Naive thymus-derived CD4-positive, alpha-beta T cell (primary cell): Measurements from ENCODE around the gene PPFIBP1. TPM values are rescaled to one million over a fixed set of nuclear protein-coding genes. Genes with fewer than 3 reads are reported as not detected.

Experiments used
- ATAC-seq: fragments of 150-1000 bp; cut with Tn5 transposase; 2 replicates; pipeline ENCODE4 v1.10.0; 2021; ENCODE audit warnings: mild to moderate bottlenecking, moderate library complexity
- CTCF ChIA-PET: fragments of 350-600 bp; sonication (Branson Sonifier 250); formaldehyde crosslinking; loops from one replicate; lab custom pipeline; 2021; ENCODE audit warnings: antibody characterized with exemption; lab: Charles Lee
- POLR2A ChIA-PET: fragments of 350-600 bp; sonication (Branson Sonifier 250); formaldehyde crosslinking; loops from one replicate; lab custom pipeline; 2021; ENCODE audit warnings: antibody characterized with exemption, inconsistent platforms; lab: Charles Lee
- DNase-seq, 9 donors: peaks; one replicate each; pipeline versions ENCODE4 v3.0.0 to v3.0.0-alpha.2; 2020 to 2022; ENCODE audit warnings: mixed read lengths in 1 of 9
- H3K27ac ChIP-seq: one replicate; pipeline ENCODE4 v1.7.0; 2013; ENCODE audit warnings: mild to moderate bottlenecking, low read depth, low read length, moderate library complexity
- H3K27me3 ChIP-seq, 2 donors: one replicate each; pipeline ENCODE4 v1.7.0; 2013; ENCODE audit warnings: low read length in 2 of 2, mild to moderate bottlenecking in 2 of 2, moderate library complexity in 2 of 2; ENCODE audit not compliant: control insufficient read depth in 2 of 2, insufficient read depth in 2 of 2
- H3K36me3 ChIP-seq, 3 experiments: 1 replicate in 2 of 3; 2 replicates in 1 of 3; pipeline ENCODE4 v1.7.0; 2013; ENCODE audit warnings: low read length in 3 of 3, mild to moderate bottlenecking in 3 of 3, moderate library complexity in 1 of 3; ENCODE audit not compliant: insufficient read depth in 3 of 3, control insufficient read depth in 2 of 3
- H3K4me1 ChIP-seq, 2 donors: one replicate each; pipeline ENCODE4 v1.7.0; 2013; ENCODE audit warnings: low read length in 2 of 2, mild to moderate bottlenecking in 2 of 2, moderate library complexity in 1 of 2; ENCODE audit not compliant: control insufficient read depth in 2 of 2, insufficient read depth in 2 of 2
- H3K4me3 ChIP-seq: 2 replicates; pipeline ENCODE4 v1.7.0; 2013; ENCODE audit warnings: mild to moderate bottlenecking, low read length
- H3K9me3 ChIP-seq, 3 experiments: 1 replicate in 2 of 3; 2 replicates in 1 of 3; pipeline ENCODE4 v1.7.0; 2013; ENCODE audit warnings: low read length in 3 of 3; ENCODE audit not compliant: control insufficient read depth in 2 of 3
- H3K27ac Mint-ChIP-seq, 9 donors: one replicate each; pipeline ENCODE4 v1.8.0; 2020 to 2022; ENCODE audit warnings: mixed read lengths in 9 of 9, mild to moderate bottlenecking in 8 of 9, moderate library complexity in 5 of 9, inconsistent platforms in 2 of 9
- H3K27me3 Mint-ChIP-seq, 5 donors: one replicate each; pipeline ENCODE4 v1.8.0; 2021 to 2022; ENCODE audit warnings: mixed read lengths in 5 of 5, mild to moderate bottlenecking in 1 of 5
- H3K36me3 Mint-ChIP-seq, 5 donors: one replicate each; pipeline ENCODE4 v1.8.0; 2020 to 2022; ENCODE audit warnings: mixed read lengths in 5 of 5, mild to moderate bottlenecking in 3 of 5, inconsistent platforms in 1 of 5
- H3K4me1 Mint-ChIP-seq, 7 donors: one replicate each; pipeline ENCODE4 v1.8.0; 2020 to 2022; ENCODE audit warnings: mixed read lengths in 7 of 7, mild to moderate bottlenecking in 3 of 7, inconsistent platforms in 1 of 7
- H3K4me3 Mint-ChIP-seq, 10 donors: one replicate each; pipeline ENCODE4 v1.8.0; 2020 to 2022; ENCODE audit warnings: mild to moderate bottlenecking in 10 of 10, mixed read lengths in 10 of 10, moderate library complexity in 6 of 10, inconsistent platforms in 2 of 10
- H3K9me3 Mint-ChIP-seq, 11 donors: one replicate each; pipeline ENCODE4 v1.8.0; 2020 to 2022; ENCODE audit warnings: mixed read lengths in 11 of 11, mild to moderate bottlenecking in 4 of 11, inconsistent platforms in 1 of 11, moderate library complexity in 1 of 11
- intact Hi-C, 2 donors: fragments of 100-400 bp; cut with micrococcal nuclease; formaldehyde crosslinking; loops; one replicate each; pipeline ENCODE4 v1.15.1; 2023
- polyA plus RNA-seq, 2 donors: library from polyadenylated mRNA; unstranded; fragments of 300-500 nt; fragmentation: Illumina TruSeq; gene quantifications; one replicate each; pipeline ENCODE4 v1.2.3, GENCODE V29; 2021
- total RNA-seq, 6 experiments: library from RNA in 5 of 6; stranded (reverse) in 5 of 6; gene quantifications; 1 replicate in 5 of 6; 2 replicates in 1 of 6; pipeline ENCODE4 v1.2.3 and lab custom pipeline; 2021 to 2026

The PPFIBP1 gene
- total and polyA plus RNA-seq, 7 experiments from 2014 or later = 2.7 to 29.2 (median 5.3) TPM

DNA sequence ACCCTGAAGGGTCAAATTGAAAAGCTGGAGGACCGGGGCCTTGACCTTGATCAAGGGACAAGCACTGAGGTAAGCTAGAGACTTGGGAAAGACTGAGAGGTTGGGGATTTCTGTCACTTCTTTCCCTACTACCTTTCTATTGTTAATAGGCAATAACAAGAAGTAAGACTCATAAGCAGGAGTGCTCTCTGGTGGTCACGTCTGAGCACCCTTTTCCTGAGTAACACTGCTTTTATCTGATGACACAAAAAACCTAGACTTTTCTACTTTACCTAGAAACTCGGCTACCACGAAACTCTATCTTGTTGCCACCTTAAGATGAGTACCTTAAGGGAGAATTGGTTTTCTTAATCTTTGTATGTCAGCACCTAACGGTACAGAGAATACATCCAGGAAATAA is 35.5 kb upstream of the PPFIBP1 start:
- H3K27me3 ChIP-seq = no peaks in the 10 kb centered on the region
- no peaks in the 10 kb centered on the region for H3K4me1 Mint-ChIP-seq
- no peak overlapping the region for H3K4me3 ChIP-seq
- no peak overlapping the region for H3K27ac ChIP-seq
- H3K36me3 ChIP-seq = no peaks in the 10 kb centered on the region
- peaks cover 0 to 8% (median 0%) of the 10 kb centered on the region in 11 donors for H3K9me3 Mint-ChIP-seq
- no peaks in the 10 kb centered on the region for H3K9me3 ChIP-seq
- ChIA-PET POLR2A (no interaction called here), CTCF (no interaction called here)
- H3K27me3 Mint-ChIP-seq = peaks cover 0 to 9% (median 6%) of the 10 kb centered on the region in 5 donors
- intact Hi-C loops = no loop called here
- ATAC-seq (no peak), DNase-seq (no peak)
- H3K27ac Mint-ChIP-seq = no peak overlapping the region
- peaks cover 0 to 13% (median 0%) of the 10 kb centered on the region in 5 donors for H3K36me3 Mint-ChIP-seq
- H3K4me1 ChIP-seq = no peaks in the 10 kb centered on the region
- no peak overlapping the region for H3K4me3 Mint-ChIP-seq

DNA sequence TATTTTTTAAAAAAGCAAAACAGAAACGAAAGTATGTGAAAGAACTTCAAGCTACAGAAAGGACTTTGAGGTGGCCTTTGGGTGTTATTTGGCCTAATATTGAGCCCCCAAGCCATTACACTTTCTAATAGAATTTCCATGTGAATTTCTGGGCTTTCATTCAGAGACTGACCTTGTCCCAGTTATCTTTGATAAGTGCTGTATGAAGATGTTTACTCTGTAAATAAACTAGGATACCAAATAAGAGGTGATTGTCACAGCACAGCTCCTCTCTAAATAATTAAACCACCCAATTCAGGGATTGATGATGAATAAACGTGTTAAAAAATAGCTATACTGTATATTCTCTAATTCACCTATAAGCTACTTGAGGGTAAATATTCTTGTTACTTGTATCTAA is 32.8 kb upstream of the PPFIBP1 start:
- Histone ChIP-seq H3K4me1 (no peaks in the 10 kb centered on the region), H3K27ac (no peak overlapping the region), H3K4me3 (no peak overlapping the region), H3K36me3 (no peaks in the 10 kb centered on the region), H3K9me3 (no peaks in the 10 kb centered on the region), H3K27me3 (no peaks in the 10 kb centered on the region)
- H3K9me3 Mint-ChIP-seq = peaks cover 0 to 8% (median 0%) of the 10 kb centered on the region in 11 donors
- H3K4me1 Mint-ChIP-seq = no peaks in the 10 kb centered on the region
- ChIA-PET POLR2A (no interaction called here), CTCF (no interaction called here)
- no peak overlapping the region for H3K27ac Mint-ChIP-seq
- H3K36me3 Mint-ChIP-seq = peaks cover 0 to 19% (median 0%) of the 10 kb centered on the region in 5 donors
- DNase-seq (no peak), ATAC-seq (no peak)
- H3K27me3 Mint-ChIP-seq = peaks cover 0 to 13% (median 7%) of the 10 kb centered on the region in 5 donors
- no peak overlapping the region for H3K4me3 Mint-ChIP-seq
- intact Hi-C loops = loop anchor here in 1 of 2 donors (10.0 kb wide), 1 partner anchor 56 kb away; no protein-coding TSS in a partner anchor

DNA sequence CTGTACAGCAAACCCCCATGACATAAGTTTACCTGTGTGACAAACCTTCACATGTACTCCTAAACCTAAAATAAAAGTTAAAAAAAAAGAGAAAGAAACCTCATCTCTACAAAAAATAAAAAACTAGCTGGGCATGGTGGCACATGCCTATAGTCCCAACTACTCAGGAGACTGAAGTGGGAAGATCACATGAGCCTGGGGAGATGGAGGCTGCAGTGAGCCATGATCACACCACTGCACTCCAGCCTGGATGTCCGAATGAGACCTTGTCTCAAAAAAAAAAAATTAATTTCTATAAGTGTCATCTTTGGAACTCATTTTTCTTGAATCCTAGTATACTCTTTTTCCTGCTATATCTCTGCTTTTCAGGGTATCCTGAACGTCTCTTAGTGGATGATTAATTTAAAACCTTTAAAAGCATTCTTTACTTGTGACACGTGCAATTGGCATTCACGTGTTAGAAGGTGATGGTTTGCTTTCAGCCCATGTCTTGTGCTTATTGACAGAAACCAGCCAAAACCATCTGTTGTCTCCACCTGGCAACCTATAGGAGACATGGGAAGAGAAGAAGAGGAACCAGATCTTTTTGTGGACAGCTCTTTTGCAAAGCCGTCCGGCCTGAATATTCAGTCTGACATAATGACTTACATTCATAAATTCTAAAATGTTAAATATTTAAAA is 30.6 kb upstream of the PPFIBP1 start:
- H3K36me3 Mint-ChIP-seq = peaks cover 0 to 22% (median 0%) of the 10 kb centered on the region in 5 donors
- POLR2A ChIA-PET = no interaction called here
- ATAC-seq = no peak
- intact Hi-C loops = loop anchor here in 1 of 2 donors (10.0 kb wide), 1 partner anchor 59 kb away; no protein-coding TSS in a partner anchor
- CTCF ChIA-PET = no interaction called here
- H3K27me3 Mint-ChIP-seq = peaks cover 0 to 16% (median 12%) of the 10 kb centered on the region in 5 donors
- H3K36me3 ChIP-seq = no peaks in the 10 kb centered on the region
- DNase-seq = no peak
- H3K9me3 ChIP-seq = no peaks in the 10 kb centered on the region
- H3K4me1 ChIP-seq = no peaks in the 10 kb centered on the region
- no peak overlapping the region for H3K4me3 Mint-ChIP-seq
- H3K27me3 ChIP-seq = no peaks in the 10 kb centered on the region
- H3K27ac ChIP-seq = no peak overlapping the region
- peaks cover 0 to 13% (median 0%) of the 10 kb centered on the region in 7 donors for H3K4me1 Mint-ChIP-seq
- H3K9me3 Mint-ChIP-seq = peaks cover 0 to 9% (median 0%) of the 10 kb centered on the region in 11 donors
- no peak overlapping the region for H3K27ac Mint-ChIP-seq
- H3K4me3 ChIP-seq = no peak overlapping the region

DNA sequence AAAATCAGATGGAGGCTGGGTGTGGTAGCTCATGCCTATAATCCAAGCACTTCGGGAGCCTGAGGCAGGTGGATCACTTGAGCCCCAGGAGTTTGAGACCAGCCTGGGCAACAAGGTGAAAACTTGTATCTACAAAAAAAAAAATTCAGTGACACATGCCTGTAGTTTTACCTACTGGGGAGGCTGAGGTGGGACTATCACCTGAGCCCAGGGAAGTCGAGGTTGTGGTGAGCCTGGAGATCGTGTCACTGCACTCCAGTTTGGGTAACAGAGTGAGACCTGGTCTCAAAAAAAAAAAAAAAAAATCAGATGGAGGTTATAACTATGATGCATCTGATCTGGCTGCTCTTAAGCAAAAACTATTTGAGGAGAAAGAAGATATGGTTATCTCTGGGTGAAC is 26.6 kb upstream of the PPFIBP1 start:
- no peaks in the 10 kb centered on the region for H3K4me1 ChIP-seq
- no peak overlapping the region for H3K27ac ChIP-seq
- H3K27me3 Mint-ChIP-seq = peaks cover 0 to 24% (median 10%) of the 10 kb centered on the region in 5 donors
- POLR2A ChIA-PET = no interaction called here
- no peak for ATAC-seq
- H3K4me3 ChIP-seq = no peak overlapping the region
- peak overlapping the region in 1 of 10 donors; percentile 26 for H3K4me3 Mint-ChIP-seq
- CTCF ChIA-PET = interaction anchor here (0.6 to 0.7 kb wide), 2 partner anchors 106 to 192 kb away, joined by 3 to 5 read pairs; no protein-coding TSS in a partner anchor
- no peaks in the 10 kb centered on the region for H3K9me3 ChIP-seq
- H3K4me1 Mint-ChIP-seq = peaks cover 0 to 39% (median 11%) of the 10 kb centered on the region in 7 donors
- H3K9me3 Mint-ChIP-seq = peaks cover 0 to 10% (median 0%) of the 10 kb centered on the region in 11 donors
- no peaks in the 10 kb centered on the region for H3K36me3 ChIP-seq
- H3K36me3 Mint-ChIP-seq = peaks cover 0 to 26% (median 0%) of the 10 kb centered on the region in 5 donors
- H3K27me3 ChIP-seq = no peaks in the 10 kb centered on the region
- intact Hi-C loops = loop anchor here in 1 of 2 donors (10.0 kb wide), 1 partner anchor 63 kb away; no protein-coding TSS in a partner anchor
- peak overlapping the region in 1 of 9 donors; percentile 67 for H3K27ac Mint-ChIP-seq
- DNase-seq = no peak

DNA sequence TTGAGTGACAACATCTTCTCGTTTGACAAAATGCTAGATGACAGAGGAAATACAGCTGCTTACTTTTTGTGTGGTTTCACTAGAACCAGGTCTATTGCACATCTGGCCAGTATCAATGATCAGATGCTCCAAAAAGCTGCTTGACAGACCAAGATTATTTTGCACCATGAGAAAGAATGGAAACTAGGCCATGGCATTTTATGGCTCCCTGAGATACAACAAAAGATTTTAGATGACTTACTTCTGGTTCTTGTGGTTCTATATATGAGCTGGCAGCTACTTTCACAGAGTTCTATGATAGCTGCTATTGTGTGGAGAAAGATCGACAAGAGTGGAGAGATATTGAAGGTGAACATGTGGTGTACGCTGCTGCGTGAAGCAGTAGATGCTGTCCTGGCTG is 25.9 kb upstream of the PPFIBP1 start:
- no peaks in the 10 kb centered on the region for H3K27me3 ChIP-seq
- H3K4me3 Mint-ChIP-seq = peak overlapping the region in 1 of 10 donors; percentile 26
- no peak overlapping the region for H3K4me3 ChIP-seq
- H3K36me3 ChIP-seq = no peaks in the 10 kb centered on the region
- no peaks in the 10 kb centered on the region for H3K4me1 ChIP-seq
- H3K4me1 Mint-ChIP-seq = peaks cover 0 to 39% (median 11%) of the 10 kb centered on the region in 7 donors
- no peak for ATAC-seq
- peaks cover 0 to 29% (median 0%) of the 10 kb centered on the region in 5 donors for H3K36me3 Mint-ChIP-seq
- no peak for DNase-seq
- H3K27ac Mint-ChIP-seq = peak overlapping the region in 1 of 9 donors; percentile 67
- no peaks in the 10 kb centered on the region for H3K9me3 ChIP-seq
- intact Hi-C loops = loop anchor here in 1 of 2 donors (1.0 to 10.0 kb wide), 3 partner anchors 25 to 63 kb away; no protein-coding TSS in a partner anchor
- peaks cover 0 to 24% (median 10%) of the 10 kb centered on the region in 5 donors for H3K27me3 Mint-ChIP-seq
- POLR2A ChIA-PET = no interaction called here
- H3K27ac ChIP-seq = no peak overlapping the region
- CTCF ChIA-PET = no interaction called here
- H3K9me3 Mint-ChIP-seq = peaks cover 0 to 12% (median 0%) of the 10 kb centered on the region in 11 donors

DNA sequence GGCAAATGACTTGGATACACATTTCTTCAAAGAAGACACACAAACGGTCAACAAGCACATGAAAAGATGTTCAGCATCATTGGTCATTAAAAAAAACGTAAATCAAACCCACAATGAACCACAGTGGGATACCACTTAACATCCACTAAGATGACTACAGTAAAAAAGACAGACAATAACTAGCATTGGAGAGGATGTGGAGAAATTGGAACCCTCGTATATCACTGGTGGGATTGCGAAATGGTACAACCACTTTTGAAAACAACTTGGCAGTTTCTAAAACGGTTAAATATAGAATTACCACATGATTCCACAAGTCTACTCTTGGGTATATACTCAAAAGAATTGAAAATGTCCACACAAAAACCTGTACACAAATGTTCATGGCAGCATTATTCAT is 25.2 kb upstream of the PPFIBP1 start:
- ATAC-seq = no peak
- no peak overlapping the region for H3K27ac Mint-ChIP-seq
- Histone ChIP-seq H3K27me3 (no peaks in the 10 kb centered on the region), H3K36me3 (no peaks in the 10 kb centered on the region), H3K27ac (no peak overlapping the region), H3K9me3 (no peaks in the 10 kb centered on the region), H3K4me1 (no peaks in the 10 kb centered on the region), H3K4me3 (no peak overlapping the region)
- CTCF ChIA-PET = no interaction called here
- POLR2A ChIA-PET = no interaction called here
- peaks cover 0 to 12% (median 0%) of the 10 kb centered on the region in 11 donors for H3K9me3 Mint-ChIP-seq
- intact Hi-C loops = loop anchor here in 1 of 2 donors (1.0 to 10.0 kb wide), 3 partner anchors 25 to 64 kb away; no protein-coding TSS in a partner anchor
- peaks cover 0 to 24% (median 10%) of the 10 kb centered on the region in 5 donors for H3K27me3 Mint-ChIP-seq
- DNase-seq = no peak
- no peak overlapping the region for H3K4me3 Mint-ChIP-seq
- H3K36me3 Mint-ChIP-seq = peaks cover 0 to 29% (median 0%) of the 10 kb centered on the region in 5 donors
- peaks cover 0 to 39% (median 11%) of the 10 kb centered on the region in 7 donors for H3K4me1 Mint-ChIP-seq
